Measurements from ENCODE around the gene CREG2.

Gene CREG2

DNA sequence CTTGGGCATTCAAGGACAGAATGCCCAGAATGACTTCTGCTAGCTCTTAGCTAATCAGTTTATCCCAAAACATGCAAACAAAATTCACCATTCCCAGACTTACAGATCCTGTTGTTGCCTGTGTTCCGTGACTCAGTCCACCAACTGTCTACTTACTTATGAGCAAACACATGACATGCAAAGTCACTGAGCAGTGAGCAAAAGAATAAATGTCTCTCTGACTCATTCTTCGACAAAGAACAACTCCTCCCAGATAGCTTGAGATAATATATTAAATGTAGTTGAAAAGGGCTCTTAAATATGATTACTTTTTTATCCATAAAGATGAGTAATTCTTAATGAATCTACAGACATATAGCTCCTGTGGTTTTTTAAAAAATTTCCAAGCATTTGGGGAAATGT is 9.0 kb upstream of the CREG2 start:
- Histone ChIP-seq H2AK5ac (ENCODE audit: low read length, severe bottlenecking) (no peak overlapping the region), H2BK5ac (ENCODE audit: low read depth, low read length, poor library complexity, severe bottlenecking) (no peak overlapping the region), H3K27me3 (ENCODE audit: control insufficient read depth in 1 of 2, insufficient read depth in 1 of 2, low read length in 2 of 2) (peaks cover 0 to 4% of the 10 kb centered on the region in 2 experiments), H3K79me1 (replicated peaks; ENCODE audit: low read length, poor library complexity, severe bottlenecking) (no peaks in the 10 kb centered on the region), H3K14ac (ENCODE audit: low read length in 2 of 2) (no peak overlapping the region), H3K9me3 (ENCODE audit: control insufficient read depth, low read length) (no peaks in the 10 kb centered on the region), H4K91ac (ENCODE audit: low read length) (no peak overlapping the region), H3K4me2 (ENCODE audit: low read length, poor library complexity, severe bottlenecking) (no peak overlapping the region), H3K18ac (ENCODE audit: low read depth in 1 of 2, low read length in 2 of 2) (no peak overlapping the region), H3K4ac (ENCODE audit: low read depth in 1 of 2, low read length in 2 of 2) (no peak overlapping the region), H3K27ac (ENCODE audit: low read length, poor library complexity, severe bottlenecking) (no peak overlapping the region), H2BK120ac (ENCODE audit: low read depth, low read length) (no peak overlapping the region), H2AFZ (ENCODE audit: low read depth, low read length) (no peak overlapping the region), H3K36me3 (ENCODE audit: control insufficient read depth in 1 of 2, insufficient read depth in 2 of 2, low read depth in 1 of 2, low read length in 2 of 2) (peaks cover 0 to 81% of the 10 kb centered on the region in 2 experiments), H3K9ac (ENCODE audit: low read length) (peak overlapping the region; percentile 71), H3K4me1 (ENCODE audit: control insufficient read depth, insufficient read depth, low read depth, low read length) (peaks cover 7% of the 10 kb centered on the region), H2BK12ac (ENCODE audit: low read length in 2 of 2) (no peak overlapping the region), H3K23ac (ENCODE audit: low read length in 2 of 2) (no peak overlapping the region), H2BK15ac (ENCODE audit: low read depth, poor library complexity, severe bottlenecking) (no peak overlapping the region), H3K4me3 (ENCODE audit: insufficient read depth in 1 of 2, low read depth in 1 of 2, low read length in 2 of 2) (no peak overlapping the region), H4K8ac (ENCODE audit: low read length) (no peak overlapping the region)
- 0% methylated on average over 1 of the region's 2 CpGs for WGBS
- peak; percentile 96 for DNase-seq

DNA sequence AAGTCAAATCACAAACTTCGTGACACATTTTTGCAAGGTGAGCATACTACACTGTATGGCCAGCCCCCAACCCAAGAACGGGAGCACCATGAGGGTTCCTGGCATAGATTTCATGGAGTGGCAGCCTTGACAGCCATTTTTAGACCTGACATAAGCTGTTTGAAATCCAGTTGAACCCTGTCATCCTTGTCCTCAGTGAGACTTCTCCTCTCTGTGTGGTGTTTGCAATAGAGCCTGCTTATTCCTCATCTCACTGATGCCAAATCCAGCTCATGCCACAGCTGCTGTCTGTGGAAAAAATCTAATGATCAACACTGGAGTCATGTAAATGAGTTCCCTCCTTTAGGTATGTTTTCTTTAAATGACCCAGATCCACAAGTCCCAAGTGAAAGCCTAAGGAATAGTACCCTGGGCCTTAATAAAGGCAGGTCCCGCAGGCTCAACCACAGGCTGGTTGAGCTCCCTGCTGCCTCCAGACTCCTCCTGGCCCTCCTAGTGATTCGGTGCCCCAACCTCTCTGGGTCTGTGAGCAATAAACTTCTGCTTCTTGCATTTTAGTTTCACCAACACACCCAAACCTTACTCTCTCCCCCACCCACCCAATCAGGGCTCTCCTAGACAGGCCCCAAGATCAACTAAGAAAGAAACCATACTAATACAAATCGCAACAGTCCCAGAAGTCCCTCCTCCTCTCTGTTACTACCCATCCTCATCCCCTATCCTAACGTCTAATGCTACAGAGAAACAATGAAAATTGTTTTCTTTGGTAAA is 8.4 kb upstream of the CREG2 start:
- H3K4me2 ChIP-seq (ENCODE audit: low read length, poor library complexity, severe bottlenecking) = no peak overlapping the region
- H4K8ac ChIP-seq (ENCODE audit: low read length) = peak overlapping the region; percentile 14
- peak overlapping the region; percentile 16 to 48 for H3K18ac ChIP-seq (ENCODE audit: low read depth in 1 of 2, low read length in 2 of 2)
- H3K27ac ChIP-seq (ENCODE audit: low read length, poor library complexity, severe bottlenecking) = no peak overlapping the region
- peak overlapping the region; percentile 47 for H4K91ac ChIP-seq (ENCODE audit: low read length)
- WGBS = 79% methylated on average over 6 of the region's 6 CpGs
- DNase-seq = peak; percentile 28
- no peak overlapping the region for H2BK15ac ChIP-seq (ENCODE audit: low read depth, poor library complexity, severe bottlenecking)
- no peak overlapping the region for H3K4me3 ChIP-seq (ENCODE audit: insufficient read depth in 1 of 2, low read depth in 1 of 2, low read length in 2 of 2)
- H2BK120ac ChIP-seq (ENCODE audit: low read depth, low read length) = no peak overlapping the region
- H3K14ac ChIP-seq (ENCODE audit: low read length in 2 of 2) = peak overlapping the region in 1 of 2 experiments; percentile 45
- H3K4me1 ChIP-seq (ENCODE audit: control insufficient read depth, insufficient read depth, low read depth, low read length) = peaks cover 6% of the 10 kb centered on the region
- no peak overlapping the region for H2BK5ac ChIP-seq (ENCODE audit: low read depth, low read length, poor library complexity, severe bottlenecking)
- H3K23ac ChIP-seq (ENCODE audit: low read length in 2 of 2) = no peak overlapping the region
- peaks cover 0 to 79% of the 10 kb centered on the region in 2 experiments for H3K36me3 ChIP-seq (ENCODE audit: control insufficient read depth in 1 of 2, insufficient read depth in 2 of 2, low read depth in 1 of 2, low read length in 2 of 2)
- peak overlapping the region; percentile 71 for H3K9ac ChIP-seq (ENCODE audit: low read length)
- H3K4ac ChIP-seq (ENCODE audit: low read depth in 1 of 2, low read length in 2 of 2) = peak overlapping the region; percentile 37 to 47
- H3K79me1 ChIP-seq (replicated peaks; ENCODE audit: low read length, poor library complexity, severe bottlenecking) = no peaks in the 10 kb centered on the region
- H2AFZ ChIP-seq (ENCODE audit: low read depth, low read length) = no peak overlapping the region
- peaks cover 0 to under 1% of the 10 kb centered on the region in 2 experiments for H3K27me3 ChIP-seq (ENCODE audit: control insufficient read depth in 1 of 2, insufficient read depth in 1 of 2, low read length in 2 of 2)
- H3K9me3 ChIP-seq (ENCODE audit: control insufficient read depth, low read length) = no peaks in the 10 kb centered on the region
- H2BK12ac ChIP-seq (ENCODE audit: low read length in 2 of 2) = peak overlapping the region in 1 of 2 experiments; percentile 68
- no peak overlapping the region for H2AK5ac ChIP-seq (ENCODE audit: low read length, severe bottlenecking)

DNA sequence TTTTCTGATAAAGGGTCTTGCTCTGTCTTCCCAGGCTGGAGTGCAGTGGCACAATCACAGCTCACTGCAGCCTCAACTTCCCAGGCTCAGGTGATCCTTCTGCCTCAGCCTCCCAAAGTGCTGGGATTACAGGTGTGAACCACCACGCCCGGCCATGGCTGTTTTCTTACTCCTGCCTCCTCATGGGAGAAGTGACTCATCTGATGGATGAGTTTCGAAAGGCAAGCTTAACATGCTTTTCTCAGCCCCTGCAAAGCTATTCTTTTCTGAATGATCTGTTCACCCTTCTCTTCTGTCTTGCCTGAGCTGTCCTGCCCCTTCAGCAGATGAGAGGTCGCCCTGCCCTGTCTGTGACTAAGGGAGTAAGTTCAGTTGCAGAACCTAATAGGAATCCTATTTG is 929 bp upstream of the CREG2 start:
- Histone ChIP-seq H2BK15ac (ENCODE audit: low read depth, poor library complexity, severe bottlenecking) (no peak overlapping the region), H2AK5ac (ENCODE audit: low read length, severe bottlenecking) (no peak overlapping the region), H2BK120ac (ENCODE audit: low read depth, low read length) (no peak overlapping the region), H3K23ac (ENCODE audit: low read length in 2 of 2) (no peak overlapping the region), H4K91ac (ENCODE audit: low read length) (no peak overlapping the region), H3K36me3 (ENCODE audit: control insufficient read depth in 1 of 2, insufficient read depth in 2 of 2, low read depth in 1 of 2, low read length in 2 of 2) (peaks cover 0 to 36% of the 10 kb centered on the region in 2 experiments), H3K4ac (ENCODE audit: low read depth in 1 of 2, low read length in 2 of 2) (no peak overlapping the region), H4K8ac (ENCODE audit: low read length) (no peak overlapping the region), H3K79me1 (replicated peaks; ENCODE audit: low read length, poor library complexity, severe bottlenecking) (no peaks in the 10 kb centered on the region), H2BK12ac (ENCODE audit: low read length in 2 of 2) (no peak overlapping the region), H3K9ac (ENCODE audit: low read length) (no peak overlapping the region), H3K27me3 (ENCODE audit: control insufficient read depth in 1 of 2, insufficient read depth in 1 of 2, low read length in 2 of 2) (peaks cover 0 to 43% of the 10 kb centered on the region in 2 experiments), H3K4me1 (ENCODE audit: control insufficient read depth, insufficient read depth, low read depth, low read length) (peaks cover 13% of the 10 kb centered on the region), H2BK5ac (ENCODE audit: low read depth, low read length, poor library complexity, severe bottlenecking) (no peak overlapping the region), H3K14ac (ENCODE audit: low read length in 2 of 2) (no peak overlapping the region), H3K4me3 (ENCODE audit: insufficient read depth in 1 of 2, low read depth in 1 of 2, low read length in 2 of 2) (no peak overlapping the region), H2AFZ (ENCODE audit: low read depth, low read length) (no peak overlapping the region), H3K4me2 (ENCODE audit: low read length, poor library complexity, severe bottlenecking) (no peak overlapping the region), H3K9me3 (ENCODE audit: control insufficient read depth, low read length) (no peaks in the 10 kb centered on the region), H3K27ac (ENCODE audit: low read length, poor library complexity, severe bottlenecking) (no peak overlapping the region), H3K18ac (ENCODE audit: low read depth in 1 of 2, low read length in 2 of 2) (no peak overlapping the region)
- DNase-seq = peak; percentile 67
- 47% methylated on average over 3 of the region's 4 CpGs for WGBS

DNA sequence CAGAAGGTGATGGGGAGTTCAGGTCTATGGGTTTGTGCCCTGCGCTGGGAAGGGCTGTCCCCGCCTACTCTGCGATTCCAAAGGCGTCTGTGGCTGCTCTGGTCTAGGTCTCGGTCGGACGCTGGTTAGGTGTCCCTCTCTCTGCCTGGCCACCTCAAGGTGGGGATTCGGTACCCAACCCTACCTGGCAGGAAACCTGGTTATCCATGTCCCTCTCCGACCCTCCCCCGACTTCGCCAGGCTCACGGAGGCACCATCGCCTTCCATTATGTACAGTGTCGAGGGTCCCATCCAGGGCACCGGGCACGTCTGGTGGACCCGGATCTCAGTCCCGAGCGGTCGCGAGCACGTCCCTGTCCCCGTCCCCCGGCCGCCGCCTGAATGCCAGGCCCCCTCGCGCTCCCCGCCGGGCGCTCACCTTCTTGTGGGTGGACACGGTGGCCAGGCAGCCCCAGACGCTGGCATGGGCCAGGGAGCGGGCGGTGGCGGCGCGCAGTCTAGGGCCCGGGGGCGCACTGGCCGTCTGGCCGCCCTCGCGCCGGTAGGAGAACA is 628 bp downstream of the CREG2 start:
- H2BK120ac ChIP-seq (ENCODE audit: low read depth, low read length) = no peak overlapping the region
- H2BK12ac ChIP-seq (ENCODE audit: low read length in 2 of 2) = no peak overlapping the region
- no peak overlapping the region for H2AK5ac ChIP-seq (ENCODE audit: low read length, severe bottlenecking)
- no peaks in the 10 kb centered on the region for H3K79me1 ChIP-seq (replicated peaks; ENCODE audit: low read length, poor library complexity, severe bottlenecking)
- peak overlapping the region in 1 of 2 experiments; percentile 64 for H3K23ac ChIP-seq (ENCODE audit: low read length in 2 of 2)
- peak overlapping the region; percentile 81 for H3K4me2 ChIP-seq (ENCODE audit: low read length, poor library complexity, severe bottlenecking)
- WGBS = 7% methylated on average over 45 of the region's 45 CpGs
- no peak overlapping the region for H2BK5ac ChIP-seq (ENCODE audit: low read depth, low read length, poor library complexity, severe bottlenecking)
- H2BK15ac ChIP-seq (ENCODE audit: low read depth, poor library complexity, severe bottlenecking) = no peak overlapping the region
- no peak overlapping the region for H4K91ac ChIP-seq (ENCODE audit: low read length)
- H3K14ac ChIP-seq (ENCODE audit: low read length in 2 of 2) = no peak overlapping the region
- peak overlapping the region; percentile 45 for H3K9ac ChIP-seq (ENCODE audit: low read length)
- H3K9me3 ChIP-seq (ENCODE audit: control insufficient read depth, low read length) = no peaks in the 10 kb centered on the region
- peak overlapping the region in 1 of 2 experiments; percentile 34 for H3K18ac ChIP-seq (ENCODE audit: low read depth in 1 of 2, low read length in 2 of 2)
- no peak overlapping the region for H2AFZ ChIP-seq (ENCODE audit: low read depth, low read length)
- H3K27ac ChIP-seq (ENCODE audit: low read length, poor library complexity, severe bottlenecking) = no peak overlapping the region
- peaks cover 0 to 44% of the 10 kb centered on the region in 2 experiments for H3K27me3 ChIP-seq (ENCODE audit: control insufficient read depth in 1 of 2, insufficient read depth in 1 of 2, low read length in 2 of 2)
- peaks cover 13% of the 10 kb centered on the region for H3K4me1 ChIP-seq (ENCODE audit: control insufficient read depth, insufficient read depth, low read depth, low read length)
- H3K36me3 ChIP-seq (ENCODE audit: control insufficient read depth in 1 of 2, insufficient read depth in 2 of 2, low read depth in 1 of 2, low read length in 2 of 2) = peaks cover 0 to 20% of the 10 kb centered on the region in 2 experiments
- no peak for DNase-seq
- no peak overlapping the region for H3K4ac ChIP-seq (ENCODE audit: low read depth in 1 of 2, low read length in 2 of 2)
- H4K8ac ChIP-seq (ENCODE audit: low read length) = no peak overlapping the region
- H3K4me3 ChIP-seq (ENCODE audit: insufficient read depth in 1 of 2, low read depth in 1 of 2, low read length in 2 of 2) = peak overlapping the region; percentile 55 to 77
